ENCODE results near the gene RBM34. TPM values are rescaled to one million over a fixed set of nuclear protein-coding genes. Genes with fewer than 3 reads are reported as not detected.
"Not testable (repeated sequence)": the region's sequence is repeated elsewhere in the genome, so short reads cannot be mapped to it uniquely, and the experiment has no call there.

The RBM34 gene
- total RNA-seq, 1 donor, result 139 TPM

DNA sequence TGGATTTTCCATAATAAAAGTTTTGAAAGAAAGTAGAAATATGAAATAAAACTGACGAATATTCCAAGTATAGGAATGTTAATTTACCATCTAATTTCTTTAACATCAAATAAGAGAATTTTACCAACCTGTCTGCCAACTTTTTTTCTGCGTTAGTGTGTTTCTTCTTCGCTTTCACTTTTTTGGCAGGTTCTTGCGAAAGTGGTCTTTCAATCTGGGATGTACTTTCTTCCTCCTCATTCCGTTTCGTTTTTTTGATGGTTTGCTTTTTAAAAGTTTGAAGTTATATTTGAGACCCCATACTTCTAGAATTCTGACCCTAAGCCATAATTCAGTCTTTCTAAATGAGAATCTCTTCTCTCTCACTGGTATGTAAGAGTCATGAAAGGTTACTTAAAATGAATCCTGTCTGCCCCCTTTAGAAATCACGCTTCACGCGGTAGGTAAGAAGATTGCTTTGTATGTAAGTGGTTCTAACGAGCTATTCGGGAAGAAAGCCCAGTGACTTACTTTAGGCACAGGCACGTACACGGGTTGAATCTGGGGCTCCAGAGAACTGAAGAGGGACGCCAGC, 580 bp downstream of the RBM34 start:
- no peaks in the 10 kb centered on the region for H3K27me3 ChIP-seq (ENCODE audit: insufficient read depth, low read length)
- peaks cover 26% of the 10 kb centered on the region for H3K4me1 ChIP-seq (ENCODE audit: insufficient read depth, low read length)
- H3K4me3 ChIP-seq (ENCODE audit: low read length), result peak overlapping the region; percentile 85
- no peaks in the 10 kb centered on the region for H3K9me3 ChIP-seq (ENCODE audit: low read depth, low read length)

DNA sequence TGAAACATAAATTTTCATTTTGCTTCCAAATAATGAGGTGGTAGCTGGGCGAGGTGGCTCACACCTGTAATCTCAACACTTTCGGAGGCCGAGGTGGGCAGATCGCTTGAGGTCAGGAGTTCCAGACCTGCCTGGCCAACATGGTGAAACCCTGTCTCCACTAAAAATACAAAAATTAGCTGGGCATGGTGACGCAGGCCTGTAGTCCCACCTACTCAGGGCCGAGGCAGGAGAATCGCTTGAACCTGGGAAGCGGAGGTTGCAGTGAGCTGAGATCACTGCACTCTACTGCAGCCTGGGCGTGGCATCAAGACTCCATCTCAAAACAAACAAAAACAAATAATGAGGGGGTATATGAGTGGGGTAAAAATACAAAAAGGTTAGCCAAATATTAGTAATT, 1.1 kb downstream of the RBM34 start:
- not testable (repeated sequence) for H3K9me3 ChIP-seq (ENCODE audit: low read depth, low read length); H3K27me3 ChIP-seq (ENCODE audit: insufficient read depth, low read length); H3K4me3 ChIP-seq (ENCODE audit: low read length)
- H3K4me1 ChIP-seq (ENCODE audit: insufficient read depth, low read length), result peaks cover 26% of the 10 kb centered on the region

DNA sequence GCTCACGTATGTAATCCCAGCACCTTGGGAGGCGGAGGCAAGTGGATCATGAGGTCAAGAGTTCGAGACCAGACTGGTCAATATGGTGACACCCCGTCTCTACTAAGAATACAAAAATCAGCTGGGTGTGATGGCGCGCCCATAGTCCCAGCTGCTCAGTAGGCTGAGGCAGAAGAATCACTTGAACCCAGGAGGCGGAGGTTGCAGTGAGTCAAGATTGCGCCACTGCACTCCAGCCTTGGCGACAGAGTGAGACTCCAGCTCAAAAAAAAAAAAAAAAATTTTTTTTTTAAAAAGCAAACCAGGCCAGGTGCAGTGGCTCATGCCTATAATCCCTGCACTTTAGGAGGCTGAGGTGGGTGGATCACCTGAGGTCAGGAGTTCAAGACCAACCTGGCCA, 1.8 kb downstream of the RBM34 start:
- H3K4me1 ChIP-seq (ENCODE audit: insufficient read depth, low read length), result peaks cover 26% of the 10 kb centered on the region
- H3K4me3 ChIP-seq (ENCODE audit: low read length); H3K9me3 ChIP-seq (ENCODE audit: low read depth, low read length); H3K27me3 ChIP-seq (ENCODE audit: insufficient read depth, low read length): not testable (repeated sequence)

DNA sequence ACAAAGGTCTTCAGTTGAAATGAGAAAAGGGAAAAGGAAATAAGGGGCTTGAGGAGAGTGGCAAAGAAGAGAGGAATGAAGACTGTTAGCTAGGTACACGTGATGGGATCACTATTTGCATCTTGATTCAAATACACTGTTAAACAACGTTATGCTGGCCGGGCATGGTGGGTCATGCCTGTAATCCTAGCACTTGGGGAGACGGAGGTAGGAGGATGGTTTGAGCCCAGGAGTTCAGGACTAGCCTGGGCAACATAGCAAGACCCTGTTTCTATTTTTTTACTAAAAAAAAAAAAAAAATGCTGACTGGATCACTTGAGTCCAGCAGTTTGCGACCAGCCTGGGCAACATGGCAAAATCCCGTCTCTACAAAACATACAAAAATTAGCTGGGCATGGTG, 2.4 kb downstream of the RBM34 start:
- no peak overlapping the region for H3K4me3 ChIP-seq (ENCODE audit: low read length)
- H3K4me1 ChIP-seq (ENCODE audit: insufficient read depth, low read length), result peaks cover 26% of the 10 kb centered on the region

DNA sequence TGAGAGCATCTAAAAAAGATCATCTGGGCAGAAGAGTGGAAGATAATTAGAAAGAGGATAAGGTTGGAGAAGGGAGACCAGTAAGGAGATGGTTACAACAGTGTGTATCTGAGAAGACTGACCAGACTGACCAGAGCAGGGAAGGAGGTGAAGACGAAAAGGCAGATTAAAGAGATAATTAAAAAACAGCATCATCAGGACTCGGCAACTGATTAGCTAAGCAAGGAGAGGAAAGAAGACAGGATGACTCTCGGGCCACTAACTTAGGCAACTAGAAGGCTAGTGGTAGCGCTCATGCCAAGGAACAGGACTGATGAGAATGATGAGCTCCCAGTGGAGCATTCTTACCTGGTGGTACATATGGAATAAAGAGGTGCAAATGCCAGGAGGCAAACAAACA, 3.9 kb downstream of the RBM34 start:
- Histone ChIP-seq H3K27me3 (ENCODE audit: insufficient read depth, low read length) (no peaks in the 10 kb centered on the region), H3K4me1 (ENCODE audit: insufficient read depth, low read length) (peaks cover 26% of the 10 kb centered on the region), H3K9me3 (ENCODE audit: low read depth, low read length) (no peaks in the 10 kb centered on the region), H3K4me3 (ENCODE audit: low read length) (no peak overlapping the region)

More for the DNA sequence above, 2.4 kb downstream of the RBM34 start:
- Histone ChIP-seq H3K27me3 (ENCODE audit: insufficient read depth, low read length) (no peaks in the 10 kb centered on the region), H3K9me3 (ENCODE audit: low read depth, low read length) (no peaks in the 10 kb centered on the region)

DNA sequence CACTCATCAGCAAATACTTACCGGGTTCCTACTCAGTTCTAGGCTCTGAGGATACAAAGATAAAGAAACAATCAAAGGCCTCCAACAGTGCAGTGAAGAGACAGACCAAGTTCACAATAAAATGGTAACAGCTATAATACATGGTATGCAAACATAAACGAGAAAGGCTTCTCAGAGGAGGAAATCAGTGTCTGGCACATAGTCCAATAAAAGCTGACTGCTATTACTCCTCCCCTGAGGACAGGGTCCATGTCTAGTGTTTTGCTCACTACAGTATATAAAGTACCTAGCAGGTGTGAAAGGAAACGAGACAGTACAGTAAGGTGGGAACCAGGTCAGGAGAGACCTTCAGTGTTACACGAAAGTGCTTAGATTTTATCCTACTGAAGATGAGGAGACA, 4.3 kb downstream of the RBM34 start:
- H3K4me1 ChIP-seq (ENCODE audit: insufficient read depth, low read length), result peaks cover 23% of the 10 kb centered on the region
- H3K27me3 ChIP-seq (ENCODE audit: insufficient read depth, low read length), result no peaks in the 10 kb centered on the region
- no peaks in the 10 kb centered on the region for H3K9me3 ChIP-seq (ENCODE audit: low read depth, low read length)
- H3K4me3 ChIP-seq (ENCODE audit: low read length), result no peak overlapping the region

DNA sequence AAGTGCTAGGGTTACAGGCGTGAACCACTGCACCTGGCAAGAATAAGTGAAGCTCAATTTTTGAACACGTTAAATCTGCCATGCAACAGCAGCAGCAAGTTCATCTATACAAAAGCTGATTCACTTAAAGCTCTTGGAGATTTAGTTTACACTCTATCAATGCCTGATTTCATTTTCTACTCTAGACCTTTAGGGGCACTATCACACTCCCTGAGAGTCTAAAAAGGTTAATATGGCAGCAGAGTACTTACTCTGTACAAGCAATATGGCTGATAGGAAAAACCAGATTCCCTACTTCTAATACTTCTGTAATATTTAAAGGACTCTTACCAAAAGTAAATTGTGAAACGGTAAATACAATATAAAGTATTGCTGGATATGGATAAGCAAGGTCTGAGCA, 4.8 kb downstream of the RBM34 start:
- no peak overlapping the region for H3K4me3 ChIP-seq (ENCODE audit: low read length)
- H3K27me3 ChIP-seq (ENCODE audit: insufficient read depth, low read length), result no peaks in the 10 kb centered on the region
- H3K4me1 ChIP-seq (ENCODE audit: insufficient read depth, low read length), result peaks cover 20% of the 10 kb centered on the region
- H3K9me3 ChIP-seq (ENCODE audit: low read depth, low read length), result no peaks in the 10 kb centered on the region

DNA sequence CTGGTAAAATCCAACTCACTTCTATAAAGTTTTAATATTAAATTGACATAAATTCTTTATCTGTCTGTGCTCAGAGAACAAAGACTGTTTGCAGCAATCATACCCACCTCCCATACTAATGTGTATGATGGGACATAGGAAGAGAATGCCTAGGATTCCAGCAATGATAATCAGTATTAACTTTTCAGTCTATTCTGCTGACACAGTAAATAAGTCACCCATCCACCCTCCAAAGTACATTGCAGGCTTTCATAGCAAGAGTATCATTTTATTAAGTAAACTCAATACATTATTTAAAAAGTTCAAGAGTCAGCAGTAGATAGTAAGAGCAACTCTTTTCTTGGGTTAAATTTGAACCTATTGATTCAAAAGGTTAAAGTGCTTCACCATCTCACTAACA, 8.8 kb downstream of the RBM34 start:
- Histone ChIP-seq H3K4me1 (ENCODE audit: insufficient read depth, low read length) (no peaks in the 10 kb centered on the region), H3K4me3 (ENCODE audit: low read length) (no peak overlapping the region), H3K27me3 (ENCODE audit: insufficient read depth, low read length) (no peaks in the 10 kb centered on the region), H3K9me3 (ENCODE audit: low read depth, low read length) (no peaks in the 10 kb centered on the region)

DNA sequence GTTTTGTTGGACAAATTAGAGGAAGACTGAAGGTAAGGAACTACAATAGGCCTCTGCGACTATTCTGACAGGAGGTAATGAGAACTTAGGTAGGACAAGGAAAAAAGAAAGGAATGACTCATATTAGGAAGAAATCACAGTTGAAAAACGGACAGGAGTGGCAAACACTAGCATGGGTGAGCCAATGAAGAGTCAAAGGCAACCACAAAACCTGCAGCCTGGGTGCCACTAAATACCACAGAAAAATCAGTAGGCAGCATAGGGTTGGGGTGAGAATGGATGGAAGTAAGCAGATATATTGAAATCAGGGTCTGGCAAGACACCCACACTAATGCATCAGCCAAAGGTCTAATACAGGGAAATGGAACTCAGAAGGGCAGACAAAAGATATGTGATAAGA, 10.0 kb downstream of the RBM34 start:
- Histone ChIP-seq H3K9me3 (ENCODE audit: low read depth, low read length) (no peaks in the 10 kb centered on the region), H3K27me3 (ENCODE audit: insufficient read depth, low read length) (no peaks in the 10 kb centered on the region), H3K4me3 (ENCODE audit: low read length) (no peak overlapping the region), H3K4me1 (ENCODE audit: insufficient read depth, low read length) (no peaks in the 10 kb centered on the region)

DNA sequence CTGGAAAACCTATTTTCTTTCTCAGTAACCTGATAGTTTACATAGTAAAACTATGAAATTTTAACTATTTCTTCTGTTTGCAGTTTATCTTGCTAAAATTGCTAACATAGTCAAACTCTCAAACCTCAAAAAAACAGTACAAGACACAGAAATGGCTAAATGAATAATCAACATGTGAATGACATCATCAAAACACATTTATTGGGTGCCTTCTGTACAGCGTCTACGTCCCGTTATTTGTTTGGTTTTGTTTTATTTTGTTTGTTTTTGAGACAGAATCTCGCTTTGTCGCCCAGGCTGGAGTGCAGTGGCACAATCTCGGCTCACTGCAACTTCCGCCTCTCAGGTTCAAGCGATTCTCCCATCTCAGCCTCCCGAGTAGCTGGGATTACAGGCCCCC, 11.2 kb downstream of the RBM34 start:
- H3K4me1 ChIP-seq (ENCODE audit: insufficient read depth, low read length), result no peaks in the 10 kb centered on the region

DNA sequence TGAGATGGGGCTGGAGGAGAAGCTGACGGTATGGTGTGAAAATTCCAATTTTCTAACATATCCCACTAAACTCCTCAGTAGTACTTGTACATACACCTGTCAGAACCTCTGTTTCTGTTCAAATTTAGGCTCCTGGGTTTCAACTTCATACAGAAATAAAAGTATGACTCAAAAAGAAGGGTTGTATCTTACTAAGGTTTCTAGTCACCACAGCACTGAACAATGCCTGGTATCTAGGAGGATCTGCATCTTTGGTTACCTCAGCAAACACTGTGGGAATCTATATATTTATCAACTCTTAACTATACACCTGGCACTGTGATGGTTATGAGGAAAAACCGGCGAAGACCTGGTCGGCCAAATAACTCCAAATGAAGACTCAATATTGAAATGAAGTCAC, 13.8 kb downstream of the RBM34 start:
- no peaks in the 10 kb centered on the region for H3K4me1 ChIP-seq (ENCODE audit: insufficient read depth, low read length)
- no peaks in the 10 kb centered on the region for H3K27me3 ChIP-seq (ENCODE audit: insufficient read depth, low read length)
- no peak overlapping the region for H3K4me3 ChIP-seq (ENCODE audit: low read length)
- no peaks in the 10 kb centered on the region for H3K9me3 ChIP-seq (ENCODE audit: low read depth, low read length)

More for the DNA sequence above, 11.2 kb downstream of the RBM34 start:
- no peaks in the 10 kb centered on the region for H3K27me3 ChIP-seq (ENCODE audit: insufficient read depth, low read length)
- no peak overlapping the region for H3K4me3 ChIP-seq (ENCODE audit: low read length)
- no peaks in the 10 kb centered on the region for H3K9me3 ChIP-seq (ENCODE audit: low read depth, low read length)

DNA sequence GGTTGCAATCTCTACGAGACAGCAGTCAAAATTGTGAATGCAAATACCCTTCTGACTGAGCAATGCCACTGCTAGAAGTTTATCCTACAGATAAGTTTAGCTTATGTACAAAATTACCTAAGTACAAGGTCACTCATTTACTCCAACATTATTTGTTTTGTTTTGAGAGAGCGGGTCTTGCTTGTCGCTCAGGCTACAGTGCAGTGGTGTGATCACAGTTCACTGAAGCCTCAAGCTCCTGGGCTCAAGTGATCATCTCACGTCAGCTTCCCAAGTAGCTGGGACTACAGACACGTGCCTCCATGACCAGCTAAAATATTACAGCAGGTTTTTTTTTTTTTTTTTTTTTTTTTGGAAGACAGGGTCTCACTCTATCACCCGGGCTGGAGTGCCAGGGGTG, 15.4 kb downstream of the RBM34 start:
- Histone ChIP-seq H3K4me1 (ENCODE audit: insufficient read depth, low read length) (no peaks in the 10 kb centered on the region), H3K4me3 (ENCODE audit: low read length) (no peak overlapping the region), H3K9me3 (ENCODE audit: low read depth, low read length) (no peaks in the 10 kb centered on the region), H3K27me3 (ENCODE audit: insufficient read depth, low read length) (no peaks in the 10 kb centered on the region)

DNA sequence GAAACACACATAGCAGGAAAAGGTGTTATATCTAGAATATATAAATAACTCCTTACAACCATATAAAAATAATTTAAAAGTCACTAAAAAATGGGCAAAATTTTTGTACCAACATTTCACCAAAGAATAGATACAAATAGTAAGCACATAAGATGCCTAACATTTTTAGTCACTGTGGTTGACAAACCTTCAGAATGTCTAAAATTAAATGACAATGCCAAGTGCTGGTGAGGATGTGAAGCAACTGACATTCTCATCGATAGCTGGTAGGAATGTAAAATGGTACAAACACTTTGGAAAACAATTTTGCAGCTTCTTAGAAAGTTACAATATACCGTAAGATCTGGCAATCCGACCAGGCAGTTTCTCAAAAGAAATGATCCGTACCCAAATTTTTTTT, 18.1 kb downstream of the RBM34 start:
- no peaks in the 10 kb centered on the region for H3K27me3 ChIP-seq (ENCODE audit: insufficient read depth, low read length)
- H3K9me3 ChIP-seq (ENCODE audit: low read depth, low read length), result no peaks in the 10 kb centered on the region
- H3K4me3 ChIP-seq (ENCODE audit: low read length), result no peak overlapping the region
- H3K4me1 ChIP-seq (ENCODE audit: insufficient read depth, low read length), result no peaks in the 10 kb centered on the region

DNA sequence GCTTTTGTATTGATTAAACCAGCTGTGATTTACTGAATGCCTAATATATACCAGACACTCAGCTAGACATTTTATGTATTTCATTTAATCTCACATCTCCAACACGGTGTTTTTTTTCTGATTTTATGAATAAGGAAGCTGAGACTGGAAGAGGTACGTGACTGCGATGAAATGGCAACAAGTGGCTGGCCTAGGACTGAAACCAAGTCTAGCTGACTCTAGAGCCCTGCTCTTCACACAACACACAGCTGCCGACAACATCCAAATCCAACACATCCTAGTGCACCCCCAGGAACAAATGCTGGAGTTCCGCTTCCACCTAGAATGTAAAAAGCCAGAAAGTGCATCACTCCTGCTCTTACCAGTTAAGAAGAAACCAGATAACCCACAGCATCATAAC, 21.7 kb downstream of the RBM34 start:
- no peak overlapping the region for H3K4me3 ChIP-seq (ENCODE audit: low read length)
- no peaks in the 10 kb centered on the region for H3K27me3 ChIP-seq (ENCODE audit: insufficient read depth, low read length)
- H3K4me1 ChIP-seq (ENCODE audit: insufficient read depth, low read length), result no peaks in the 10 kb centered on the region
- H3K9me3 ChIP-seq (ENCODE audit: low read depth, low read length), result no peaks in the 10 kb centered on the region

DNA sequence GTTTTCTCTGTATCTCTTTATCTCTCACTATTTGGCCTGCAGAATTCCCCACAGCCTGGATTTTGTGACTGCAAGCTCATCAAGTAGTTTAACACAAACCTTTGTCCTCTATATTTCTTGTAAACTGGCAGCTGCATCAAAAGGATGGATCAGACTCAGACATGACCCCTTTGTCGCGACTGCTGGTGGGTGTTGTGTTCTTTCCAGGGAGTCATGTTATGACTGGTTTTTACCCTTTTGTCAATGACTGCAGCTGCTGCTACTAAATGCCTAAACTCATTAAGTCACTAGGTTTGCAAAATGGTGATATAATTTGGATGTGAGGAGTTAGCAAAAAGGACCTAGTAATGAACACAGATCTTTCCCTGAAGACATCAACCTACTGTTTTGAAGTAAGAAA, 22.2 kb downstream of the RBM34 start:
- Histone ChIP-seq H3K4me3 (ENCODE audit: low read length) (no peak overlapping the region), H3K4me1 (ENCODE audit: insufficient read depth, low read length) (no peaks in the 10 kb centered on the region), H3K27me3 (ENCODE audit: insufficient read depth, low read length) (no peaks in the 10 kb centered on the region), H3K9me3 (ENCODE audit: low read depth, low read length) (no peaks in the 10 kb centered on the region)

DNA sequence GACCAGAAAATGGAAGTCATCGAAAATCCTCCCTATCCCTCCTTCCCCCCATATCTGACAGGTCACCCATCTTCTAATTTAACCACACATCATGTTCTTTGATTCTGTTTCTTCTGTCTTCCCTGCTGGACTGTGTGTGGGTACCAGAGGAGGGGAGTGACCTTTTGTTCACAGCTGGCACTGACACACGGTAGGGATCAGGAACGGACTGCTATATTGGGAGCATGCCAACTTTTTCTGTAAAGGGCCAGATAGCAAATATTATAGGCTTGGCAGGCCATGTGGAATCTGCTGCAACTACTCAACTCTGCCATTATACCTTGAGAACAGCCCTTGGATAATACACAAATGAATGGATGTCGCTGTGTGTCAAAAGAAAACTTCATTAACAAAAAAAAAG, 24.9 kb downstream of the RBM34 start:
- H3K4me3 ChIP-seq (ENCODE audit: low read length), result no peak overlapping the region
- H3K4me1 ChIP-seq (ENCODE audit: insufficient read depth, low read length), result no peaks in the 10 kb centered on the region
- no peaks in the 10 kb centered on the region for H3K27me3 ChIP-seq (ENCODE audit: insufficient read depth, low read length)
- H3K9me3 ChIP-seq (ENCODE audit: low read depth, low read length), result no peaks in the 10 kb centered on the region

DNA sequence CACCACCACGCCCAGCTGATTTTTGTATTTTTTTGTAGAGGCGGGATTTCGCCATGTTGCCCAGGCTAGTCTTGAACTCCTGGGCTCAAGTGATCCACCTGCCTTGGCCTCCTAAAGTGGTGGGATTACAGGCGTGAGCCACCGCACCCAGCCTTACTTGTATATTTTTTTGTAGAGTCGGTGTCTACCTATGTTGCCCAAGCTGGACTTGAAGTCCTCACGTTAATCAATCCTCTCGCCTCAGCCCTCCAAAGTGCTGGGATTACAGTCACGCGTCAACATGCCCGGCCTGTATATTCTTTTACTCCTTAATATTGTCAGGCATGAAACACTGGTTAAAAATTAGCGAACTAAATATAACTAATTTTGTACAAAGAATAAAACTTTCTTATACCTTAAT, 26.9 kb downstream of the RBM34 start:
- H3K27me3 ChIP-seq (ENCODE audit: insufficient read depth, low read length), result no peaks in the 10 kb centered on the region
- H3K4me3 ChIP-seq (ENCODE audit: low read length), result no peak overlapping the region
- peaks cover 2% of the 10 kb centered on the region for H3K4me1 ChIP-seq (ENCODE audit: insufficient read depth, low read length)
- H3K9me3 ChIP-seq (ENCODE audit: low read depth, low read length), result no peaks in the 10 kb centered on the region

Measured in mononuclear cell (primary cell).